IPS DF 6.9 (cell line): ENCODE measurements around the gene POLR2A.

Experiments used
- DNase-seq: peaks from one replicate; pipeline ENCODE4 v3.0.0-alpha.2; 2013; ENCODE audit warnings: low read depth, low spot score
- H3K27ac ChIP-seq: one replicate; pipeline ENCODE4 v1.5.1; 2013; ENCODE audit warnings: low read length, control low read depth
- H3K27me3 ChIP-seq: 2 replicates; pipeline ENCODE4 v1.6.1; 2013; ENCODE audit warnings: mild to moderate bottlenecking, low read length; ENCODE audit not compliant: control insufficient read depth, insufficient read depth
- H3K36me3 ChIP-seq: 2 replicates; pipeline ENCODE4 v1.6.1; 2013; ENCODE audit warnings: low read length; ENCODE audit not compliant: control insufficient read depth, insufficient read depth
- H3K4me1 ChIP-seq: 2 replicates; pipeline ENCODE4 v1.6.1; 2013; ENCODE audit warnings: low read length; ENCODE audit not compliant: control insufficient read depth, insufficient read depth
- H3K4me3 ChIP-seq: 2 replicates; pipeline ENCODE4 v1.5.1; 2013; ENCODE audit warnings: mild to moderate bottlenecking, low read length
- H3K9me3 ChIP-seq: 2 replicates; pipeline ENCODE4 v1.6.1; 2013; ENCODE audit warnings: low read length, inconsistent platforms; ENCODE audit not compliant: control insufficient read depth, insufficient read depth
- WGBS: extraction: QIAGEN DNeasy Blood & Tissue Kit; methylation state at CpG from one replicate; pipeline ENCODE4 v1.1.7; 2013; ENCODE audit warnings: mixed read lengths, missing lambda C conversion rate; ENCODE audit not compliant: insufficient read length, insufficient coverage; 5-methylcytosine and 5-hydroxymethylcytosine counted together

The POLR2A gene

GRCh38 chr17:7484067-7484918, at the start of gene POLR2A:
POLR2A (plus strand) TSS chr17:7484366.
- WGBS = no CpG with 5 or more reads among the region's 64 CpGs
- H3K36me3 ChIP-seq = no peaks in the 10 kb centered on the region; the same call in 1 of the 2 replicates
- H3K27me3 ChIP-seq = no peaks in the 10 kb centered on the region
- no peaks in the 10 kb centered on the region for H3K9me3 ChIP-seq
- peak within 1 kb of the TSS; percentile 67 for H3K4me3 ChIP-seq
- DNase-seq = peak; percentile 85
- H3K4me1 ChIP-seq = 0 out of 2 replicates have a peak, but pooled peaks cover 3% of the 10 kb centered on the region
- no peak within 1 kb of the TSS for H3K27ac ChIP-seq

GRCh38 chr17:7435676-7436555, 48.2 kb upstream of the POLR2A start:
- Histone ChIP-seq H3K27me3 (no peaks in the 10 kb centered on the region; the same call in 1 of the 2 replicates), H3K27ac (no peak overlapping the region), H3K4me1 (no peaks in the 10 kb centered on the region), H3K4me3 (peak overlapping the region; percentile 65; the same call in 1 of the 2 replicates), H3K9me3 (no peaks in the 10 kb centered on the region), H3K36me3 (no peaks in the 10 kb centered on the region)
- DNase-seq = no peak
- no CpG with 5 or more reads among the region's 49 CpGs for WGBS

GRCh38 chr17:7436556-7437368, 47.4 kb upstream of the POLR2A start:
- Histone ChIP-seq H3K4me3 (peak overlapping the region; percentile 65; the same call in 1 of the 2 replicates), H3K27me3 (no peaks in the 10 kb centered on the region; the same call in 1 of the 2 replicates), H3K9me3 (no peaks in the 10 kb centered on the region), H3K4me1 (no peaks in the 10 kb centered on the region), H3K27ac (no peak overlapping the region), H3K36me3 (no peaks in the 10 kb centered on the region)
- DNase-seq = no peak
- no CpG with 5 or more reads among the region's 92 CpGs for WGBS

DNA sequence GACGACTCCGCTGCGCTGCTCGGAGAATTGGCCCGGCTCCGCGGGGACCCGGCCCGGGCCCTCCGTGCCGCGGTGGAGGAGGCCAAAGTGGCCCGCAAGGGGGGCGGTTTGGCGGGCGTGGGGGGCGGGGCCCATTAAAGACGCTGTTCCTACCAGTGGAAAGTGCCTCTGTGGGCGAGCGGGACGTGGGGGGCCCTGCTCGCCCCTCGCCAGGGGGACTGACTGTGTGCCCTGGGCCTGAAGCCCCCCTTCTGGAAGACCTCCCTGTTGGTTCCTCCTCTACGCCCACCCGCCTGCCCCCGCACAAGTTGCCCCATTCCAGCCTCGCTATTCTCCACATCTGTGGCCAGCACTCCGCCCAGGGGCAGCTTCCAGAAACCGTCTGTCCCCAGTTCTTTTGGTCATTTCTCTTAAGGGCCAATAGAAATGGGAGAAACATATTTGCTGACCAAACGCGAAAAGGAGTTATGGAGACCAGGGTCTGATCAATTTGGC, 46.8 kb upstream of the POLR2A start:
- H3K4me3 ChIP-seq = peak overlapping the region; percentile 65; the same call in 1 of the 2 replicates
- H3K4me1 ChIP-seq = no peaks in the 10 kb centered on the region
- H3K36me3 ChIP-seq = no peaks in the 10 kb centered on the region
- no peaks in the 10 kb centered on the region for H3K9me3 ChIP-seq
- H3K27me3 ChIP-seq = no peaks in the 10 kb centered on the region; the same call in 1 of the 2 replicates
- DNase-seq = no peak
- H3K27ac ChIP-seq = no peak overlapping the region
- whole genome bisulfite sequencing = no CpG with 5 or more reads among the region's 31 CpGs

- H3K4me3 ChIP-seq = peak overlapping the region; percentile 65; the same call in 1 of the 2 replicates
- WGBS = no CpG with 5 or more reads among the region's 48 CpGs
- no peaks in the 10 kb centered on the region for H3K36me3 ChIP-seq
- H3K27ac ChIP-seq = no peak overlapping the region
- no peaks in the 10 kb centered on the region for H3K4me1 ChIP-seq
- DNase-seq = no peak
- no peaks in the 10 kb centered on the region for H3K9me3 ChIP-seq
- no peaks in the 10 kb centered on the region; the same call in 1 of the 2 replicates for H3K27me3 ChIP-seq
Measured at GRCh38 chr17:7437950-7438614, 46.1 kb upstream of the POLR2A start.

DNA sequence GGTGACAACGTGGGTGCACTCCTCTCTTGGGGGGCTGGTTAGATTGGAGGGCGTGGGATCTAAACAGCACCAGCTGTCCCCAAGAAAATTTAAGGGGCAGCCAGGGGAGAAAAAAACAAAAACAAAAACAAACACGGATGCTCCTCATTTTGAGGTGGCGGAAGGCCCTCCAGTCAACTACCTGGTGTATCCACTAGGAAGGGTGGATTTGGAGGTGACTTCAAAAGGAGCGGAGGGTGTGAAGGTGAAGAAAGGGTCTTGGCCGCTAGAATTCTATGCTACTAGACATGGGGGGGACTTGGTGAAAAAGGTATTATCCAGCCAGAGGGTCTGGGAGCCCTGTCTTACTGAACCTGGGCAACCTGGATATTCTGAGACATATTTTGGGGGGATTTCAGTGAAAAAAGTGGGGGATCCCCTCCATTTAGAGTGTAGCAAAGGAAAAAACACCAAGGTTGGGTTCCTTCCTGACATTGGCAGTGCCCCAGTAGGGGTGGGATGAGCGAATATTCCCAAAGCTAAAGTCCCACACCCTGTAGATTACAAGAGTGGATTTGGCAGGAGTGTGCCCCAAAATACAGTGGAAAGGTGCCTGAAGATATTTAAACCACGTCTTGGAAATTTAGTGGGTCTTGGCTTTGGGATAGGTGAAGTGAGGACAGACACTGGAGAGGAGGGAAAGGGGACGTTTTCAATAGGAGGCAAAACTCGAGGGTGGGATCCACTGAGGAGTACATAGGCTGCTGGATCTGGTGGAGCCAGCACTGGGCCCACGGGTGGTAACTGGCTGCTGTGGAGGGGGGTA, 45.3 kb upstream of the POLR2A start:
- no CpG with 5 or more reads among the region's 11 CpGs for WGBS
- Histone ChIP-seq H3K4me3 (peak overlapping the region; percentile 65; the same call in 1 of the 2 replicates), H3K27ac (no peak overlapping the region)

GRCh38 chr17:7439462-7440112, 44.6 kb upstream of the POLR2A start, which contains the start of gene FGF11:
FGF11 (plus strand) TSS chr17:7439512; CDS start chr17:7439621, 109 bp downstream.
- WGBS = no CpG with 5 or more reads among the region's 50 CpGs
- Histone ChIP-seq H3K9me3 (no peaks in the 10 kb centered on the region), H3K4me3 (peak within 1 kb of the TSS; percentile 65; the same call in 1 of the 2 replicates), H3K27ac (no peak within 1 kb of the TSS), H3K27me3 (no peaks in the 10 kb centered on the region; the same call in 1 of the 2 replicates), H3K4me1 (0 out of 2 replicates have a peak, but pooled peaks cover 2% of the 10 kb centered on the region), H3K36me3 (no peaks in the 10 kb centered on the region)
- no peak for DNase-seq

More for the DNA sequence above, 45.3 kb upstream of the POLR2A start:
- no peaks in the 10 kb centered on the region for H3K36me3 ChIP-seq
- DNase-seq = no peak
- H3K27me3 ChIP-seq = no peaks in the 10 kb centered on the region; the same call in 1 of the 2 replicates
- no peaks in the 10 kb centered on the region for H3K4me1 ChIP-seq
- no peaks in the 10 kb centered on the region for H3K9me3 ChIP-seq

GRCh38 chr17:7440113-7440833, 43.9 kb upstream of the POLR2A start:
- Histone ChIP-seq H3K9me3 (no peaks in the 10 kb centered on the region), H3K4me1 (0 out of 2 replicates have a peak, but pooled peaks cover 3% of the 10 kb centered on the region), H3K27ac (no peak overlapping the region), H3K27me3 (no peaks in the 10 kb centered on the region; the same call in 1 of the 2 replicates), H3K4me3 (peak overlapping the region; percentile 57; the same call in 1 of the 2 replicates), H3K36me3 (no peaks in the 10 kb centered on the region)
- WGBS = no CpG with 5 or more reads among the region's 46 CpGs
- DNase-seq = no peak
